Suprapubic skin (tissue), 4 donors: ENCODE measurements around the gene PARP8. TPM values are rescaled to one million over a fixed set of nuclear protein-coding genes. Genes with fewer than 3 reads are reported as not detected.

Experiments used
- DNase-seq, 2 donors: peaks; one replicate each; pipeline ENCODE4 v3.0.0-alpha.2; 2019; ENCODE audit warnings: low spot score in 2 of 2
- H3K27ac ChIP-seq: fragments of 200-600 bp; sonication (generic); one replicate; pipeline ENCODE4 v1.5.1; 2019
- H3K27me3 ChIP-seq: fragments of 200-600 bp; sonication (generic); one replicate; pipeline ENCODE4 v1.5.1; 2019
- H3K36me3 ChIP-seq: fragments of 200-600 bp; sonication (generic); one replicate; pipeline ENCODE4 v1.5.1; 2019
- H3K4me1 ChIP-seq: fragments of 200-600 bp; sonication (generic); one replicate; pipeline ENCODE4 v1.5.1; 2019
- H3K4me3 ChIP-seq: fragments of 200-600 bp; sonication (generic); one replicate; pipeline ENCODE4 v1.5.1; 2019; ENCODE audit warnings: mild to moderate bottlenecking
- H3K9me3 ChIP-seq: fragments of 200-600 bp; sonication (generic); one replicate; pipeline ENCODE4 v1.5.1; 2019
- CTCF ChIP-seq, 2 donors: fragments of 200-600 bp in 1 of 2; fragments of 450-650 bp in 1 of 2; sonication (generic) in 1 of 2; IDR thresholded peaks; one replicate each; pipeline ENCODE4 v1.5.1; 2016 to 2019; ENCODE audit warnings: antibody characterized with exemption in 2 of 2, mild to moderate bottlenecking in 1 of 2, moderate library complexity in 1 of 2
- EP300 ChIP-seq: sonication (generic); formaldehyde crosslinking; IDR thresholded peaks from one replicate; pipeline ENCODE4 v1.6.1; 2017; ENCODE audit warnings: antibody characterized with exemption
- POLR2A ChIP-seq, 2 donors: fragments of 450-650 bp; IDR thresholded peaks; one replicate each; pipeline ENCODE4 v1.6.1; 2017; ENCODE audit warnings: antibody characterized with exemption in 2 of 2, mild to moderate bottlenecking in 2 of 2, moderate library complexity in 2 of 2
- POLR2AphosphoS5 ChIP-seq, 3 donors: sonication (generic); formaldehyde crosslinking; IDR thresholded peaks; one replicate each; pipeline ENCODE4 v1.6.1; 2017; ENCODE audit warnings: antibody characterized with exemption in 3 of 3
- WGBS: methylation state at CpG from one replicate; pipeline ENCODE4 v1.1.5; 2018; 5-methylcytosine and 5-hydroxymethylcytosine counted together
- total RNA-seq, 4 donors: library from RNA; depleted of rRNA; stranded (reverse); fragments of >200 nt; gene quantifications; one replicate each; pipeline ENCODE4 v1.1.0, GENCODE V29; 2016

The PARP8 gene
- total RNA-seq, 4 donors from 2014 or later: 9.7 to 18.0 (median 13.2) TPM

- Histone ChIP-seq H3K9me3 (no peaks in the 10 kb centered on the region), H3K4me1 (no peaks in the 10 kb centered on the region), H3K27ac (no peak overlapping the region), H3K4me3 (no peak overlapping the region), H3K36me3 (peaks cover 22% of the 10 kb centered on the region), H3K27me3 (no peaks in the 10 kb centered on the region)
- WGBS: 87% methylated on average over 3 of the region's 3 CpGs
- DNase-seq: no peak
- no peak for TF ChIP-seq POLR2A (IDR thresholded peaks at IDR 0.05)
- TF ChIP-seq EP300: no peak
- TF ChIP-seq POLR2AphosphoS5 (IDR thresholded peaks at IDR 0.05): no peak
- no peak for TF ChIP-seq CTCF (IDR thresholded peaks at IDR 0.05)
Measured at GRCh38 chr5:50822761-50823160, 156.3 kb downstream of the PARP8 start.

GRCh38 chr5:50823568-50823967 lies 157.1 kb downstream of the PARP8 start:
- no peaks in the 10 kb centered on the region for H3K27me3 ChIP-seq
- H3K4me1 ChIP-seq: no peaks in the 10 kb centered on the region
- H3K36me3 ChIP-seq: peaks cover 25% of the 10 kb centered on the region
- no peaks in the 10 kb centered on the region for H3K9me3 ChIP-seq
- WGBS: 85% methylated on average over 6 of the region's 6 CpGs
- TF ChIP-seq POLR2A (IDR thresholded peaks at IDR 0.05) (no peak), POLR2AphosphoS5 (IDR thresholded peaks at IDR 0.05) (no peak), EP300 (no peak), CTCF (IDR thresholded peaks at IDR 0.05) (no peak)
- no peak overlapping the region for H3K27ac ChIP-seq
- DNase-seq: no peak
- H3K4me3 ChIP-seq: no peak overlapping the region

GRCh38 chr5:50824109-50824508 lies 157.7 kb downstream of the PARP8 start:
- 97% methylated on average over 2 of the region's 2 CpGs for WGBS
- H3K36me3 ChIP-seq: peaks cover 31% of the 10 kb centered on the region

GRCh38 chr5:50827516-50828247 lies 161.2 kb downstream of the PARP8 start:
- Histone ChIP-seq H3K4me1 (no peaks in the 10 kb centered on the region), H3K9me3 (no peaks in the 10 kb centered on the region), H3K36me3 (peaks cover 22% of the 10 kb centered on the region), H3K27me3 (no peaks in the 10 kb centered on the region), H3K27ac (no peak overlapping the region), H3K4me3 (no peak overlapping the region)
- WGBS: 95% methylated on average over 1 of the region's 1 CpG
- TF ChIP-seq POLR2A (IDR thresholded peaks at IDR 0.05) (no peak), POLR2AphosphoS5 (IDR thresholded peaks at IDR 0.05) (no peak), CTCF (IDR thresholded peaks at IDR 0.05) (no peak), EP300 (no peak)
- DNase-seq: no peak

More at GRCh38 chr5:50824109-50824508, 157.7 kb downstream of the PARP8 start:
- Histone ChIP-seq H3K27me3 (no peaks in the 10 kb centered on the region), H3K4me1 (no peaks in the 10 kb centered on the region), H3K4me3 (no peak overlapping the region), H3K27ac (no peak overlapping the region), H3K9me3 (no peaks in the 10 kb centered on the region)
- DNase-seq: no peak
- TF ChIP-seq POLR2AphosphoS5 (IDR thresholded peaks at IDR 0.05) (no peak), EP300 (no peak), CTCF (IDR thresholded peaks at IDR 0.05) (no peak), POLR2A (IDR thresholded peaks at IDR 0.05) (no peak)

GRCh38 chr5:50829023-50829422 lies 162.6 kb downstream of the PARP8 start:
- WGBS: 100% methylated on average over 1 of the region's 1 CpG
- Histone ChIP-seq H3K9me3 (no peaks in the 10 kb centered on the region), H3K36me3 (peaks cover 18% of the 10 kb centered on the region)

More at GRCh38 chr5:50829023-50829422, 162.6 kb downstream of the PARP8 start:
- H3K27ac ChIP-seq: no peak overlapping the region
- TF ChIP-seq POLR2AphosphoS5 (IDR thresholded peaks at IDR 0.05) (no peak), POLR2A (IDR thresholded peaks at IDR 0.05) (no peak), CTCF (IDR thresholded peaks at IDR 0.05) (no peak), EP300 (no peak)
- no peak for DNase-seq
- no peaks in the 10 kb centered on the region for H3K27me3 ChIP-seq
- no peak overlapping the region for H3K4me3 ChIP-seq
- H3K4me1 ChIP-seq: no peaks in the 10 kb centered on the region
